NCI-H146 (cell line): Measurements from ENCODE around the gene EVC2.

Source experiments
- DNase-seq: peaks from one replicate; lab custom pipeline; 2025; lab: John Stamatoyannopoulos, UW

Gene EVC2

GRCh38 chr4:5710961-5711478 is 2.7 kb upstream of the EVC2 start, which contains the start of gene EVC:
Gene EVC, plus strand, starts transcription at chr4:5711201. Its CDS starts 180 bp downstream, at chr4:5711381.
- DNase-seq: peak; percentile 51

GRCh38 chr4:5710065-5710960 is 2.0 kb upstream of the EVC2 start:
- peak; percentile 35 for DNase-seq

GRCh38 chr4:5709207-5709575 is 832 bp upstream of the EVC2 start:
- DNase-seq: peak; percentile 44

DNA sequence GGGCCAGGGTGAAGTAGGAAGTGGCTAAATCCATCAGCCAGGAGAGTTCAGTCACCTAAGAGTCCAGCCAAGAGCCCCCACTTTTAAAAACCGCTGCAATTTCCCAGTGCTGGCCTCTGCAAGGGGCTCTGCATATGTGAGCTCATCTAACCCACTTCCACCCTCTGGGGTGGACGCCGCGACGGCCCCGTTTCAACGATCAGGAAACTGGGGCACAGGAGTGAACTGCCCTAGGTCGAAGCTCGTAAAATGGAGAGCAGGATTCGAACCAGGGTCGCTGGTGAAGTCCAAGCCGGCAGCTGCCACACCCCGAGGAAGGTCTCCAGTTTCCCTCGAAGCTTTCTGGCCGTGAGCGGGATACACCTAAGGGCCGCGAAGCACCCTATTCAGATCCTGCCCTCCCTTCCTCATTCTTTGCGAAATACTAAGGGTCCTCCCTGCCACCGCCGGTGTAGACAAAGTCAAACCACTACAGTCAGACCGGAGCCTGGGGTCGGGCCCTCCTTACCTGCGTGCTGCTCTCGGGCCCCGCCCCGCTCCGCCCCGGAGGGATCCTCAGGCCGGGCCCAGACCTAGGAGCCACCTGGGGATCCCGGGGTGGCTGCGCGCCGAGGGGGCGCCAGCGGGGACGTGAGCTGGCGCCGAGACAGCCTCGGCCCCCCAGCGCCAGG is 446 bp downstream of the EVC2 start:
- peak; percentile 20 for DNase-seq

DNA sequence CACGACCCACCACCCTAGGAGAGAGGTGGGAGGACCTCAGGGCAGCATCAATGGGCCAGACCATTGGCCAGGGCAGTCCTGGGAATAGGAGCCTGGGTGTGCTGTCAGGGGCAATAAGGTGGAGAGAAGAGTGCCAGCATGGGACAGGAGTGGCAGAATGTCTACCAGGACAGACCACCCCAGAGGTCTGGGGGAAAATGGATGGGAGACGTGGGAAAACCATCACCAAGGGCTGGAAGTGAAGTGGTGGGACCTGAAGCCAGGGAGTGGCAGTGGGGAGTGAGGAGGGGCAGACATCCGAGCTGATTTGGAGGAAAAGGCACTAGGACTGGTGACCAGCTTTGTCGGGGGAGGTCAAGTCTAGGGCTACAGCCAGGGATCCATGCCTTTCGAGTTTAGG is 993 bp downstream of the EVC2 start:
- no peak for DNase-seq

- DNase-seq: no peak
These were observed 1.7 kb downstream of the EVC2 start for GRCh38 chr4:5706486-5707290.

DNA sequence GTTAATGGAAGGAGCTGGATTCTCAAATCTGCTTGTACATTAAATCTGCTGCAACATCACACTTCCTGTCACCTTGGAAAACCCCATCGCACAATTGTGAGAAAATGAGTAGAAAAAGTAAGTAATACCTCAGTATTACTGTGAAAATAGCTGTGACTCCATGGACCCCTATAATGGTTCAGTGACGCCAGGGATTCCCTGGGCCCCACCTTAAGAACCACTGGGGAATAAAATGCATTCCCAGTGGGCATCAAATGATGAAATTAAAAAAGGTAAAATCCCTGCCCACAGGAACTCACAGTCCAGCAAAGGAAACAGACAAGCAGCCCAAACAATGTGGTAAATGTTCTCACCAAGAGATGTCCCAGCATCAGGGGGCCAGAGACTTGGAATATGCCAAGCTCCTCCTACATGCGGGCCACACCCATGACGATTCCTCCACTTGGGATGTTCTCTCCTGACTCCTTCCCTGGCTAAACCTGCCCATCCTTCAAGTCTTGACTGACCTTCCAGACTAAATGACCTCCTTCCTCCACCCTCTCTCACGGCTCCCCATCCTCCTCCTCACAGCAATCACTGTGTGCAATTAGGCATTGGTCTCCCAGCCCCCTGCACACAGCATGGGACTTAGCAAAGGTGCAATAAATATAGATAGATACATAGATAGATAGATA is 2.6 kb downstream of the EVC2 start:
- no peak for DNase-seq

DNA sequence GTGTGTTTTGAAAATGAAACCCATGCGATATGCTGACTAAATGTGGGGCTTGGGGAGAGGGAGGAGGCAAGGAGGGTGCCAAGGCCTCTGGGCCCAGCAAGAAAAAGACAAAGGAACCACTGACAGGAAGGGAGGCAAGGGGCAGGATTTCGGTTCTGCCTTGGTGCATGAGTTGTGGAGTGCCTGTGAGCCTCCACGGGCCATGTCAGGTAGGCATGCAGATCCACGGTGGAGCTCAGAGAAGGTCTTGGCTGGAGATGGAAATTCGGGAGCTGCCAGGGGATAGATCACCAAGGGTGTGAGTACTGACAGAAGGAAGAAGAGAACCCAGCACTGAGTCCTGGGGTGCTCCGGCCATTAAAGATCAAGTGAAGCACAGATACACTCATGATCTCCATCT is 4.1 kb downstream of the EVC2 start:
- DNase-seq: no peak

DNA sequence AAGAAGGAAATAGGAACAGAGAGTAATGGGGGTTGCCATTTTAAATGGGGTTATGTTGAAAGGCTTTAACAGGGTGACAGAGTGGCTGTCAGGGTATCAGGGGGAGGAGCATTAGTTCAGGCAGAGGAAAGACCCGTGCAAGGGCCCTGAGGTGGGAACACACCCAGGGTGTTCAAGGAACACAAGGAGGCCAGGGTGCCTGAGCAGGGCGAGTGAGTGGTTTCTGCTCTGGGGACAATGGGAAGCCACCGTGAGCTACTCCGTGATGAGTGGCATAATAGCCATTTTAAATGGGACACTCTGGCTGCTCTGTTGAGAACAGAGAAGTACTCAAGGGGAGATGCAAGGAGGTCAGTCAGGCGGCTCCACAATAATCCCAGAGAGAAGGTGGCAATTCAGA is 4.5 kb downstream of the EVC2 start:
- no peak for DNase-seq

GRCh38 chr4:5701971-5702370 is 6.4 kb downstream of the EVC2 start:
- no peak for DNase-seq

DNA sequence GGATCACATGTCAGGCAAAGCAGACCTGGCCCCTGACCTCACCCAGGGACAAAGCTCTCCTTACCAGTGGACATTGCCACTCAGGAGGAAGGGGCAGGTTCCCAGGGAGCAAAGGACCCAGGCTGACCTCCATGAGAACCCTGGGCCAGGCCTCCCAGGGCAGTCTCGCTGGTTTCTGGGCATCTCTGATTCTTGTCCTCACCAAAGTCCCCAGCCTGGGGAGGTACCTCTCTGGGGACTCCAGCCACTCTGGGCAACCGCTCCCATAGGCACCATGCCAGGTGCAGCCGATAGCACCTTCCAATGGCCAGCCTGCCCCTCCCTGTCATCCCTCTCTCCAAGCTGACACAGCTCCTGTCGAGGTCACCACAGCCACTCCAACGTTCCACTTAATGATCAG is 7.9 kb downstream of the EVC2 start:
- no peak for DNase-seq

- DNase-seq: no peak
These were observed 12.0 kb downstream of the EVC2 start for GRCh38 chr4:5696341-5696740.

- no peak for DNase-seq
These were observed 14.5 kb downstream of the EVC2 start for GRCh38 chr4:5693871-5694270.

DNA sequence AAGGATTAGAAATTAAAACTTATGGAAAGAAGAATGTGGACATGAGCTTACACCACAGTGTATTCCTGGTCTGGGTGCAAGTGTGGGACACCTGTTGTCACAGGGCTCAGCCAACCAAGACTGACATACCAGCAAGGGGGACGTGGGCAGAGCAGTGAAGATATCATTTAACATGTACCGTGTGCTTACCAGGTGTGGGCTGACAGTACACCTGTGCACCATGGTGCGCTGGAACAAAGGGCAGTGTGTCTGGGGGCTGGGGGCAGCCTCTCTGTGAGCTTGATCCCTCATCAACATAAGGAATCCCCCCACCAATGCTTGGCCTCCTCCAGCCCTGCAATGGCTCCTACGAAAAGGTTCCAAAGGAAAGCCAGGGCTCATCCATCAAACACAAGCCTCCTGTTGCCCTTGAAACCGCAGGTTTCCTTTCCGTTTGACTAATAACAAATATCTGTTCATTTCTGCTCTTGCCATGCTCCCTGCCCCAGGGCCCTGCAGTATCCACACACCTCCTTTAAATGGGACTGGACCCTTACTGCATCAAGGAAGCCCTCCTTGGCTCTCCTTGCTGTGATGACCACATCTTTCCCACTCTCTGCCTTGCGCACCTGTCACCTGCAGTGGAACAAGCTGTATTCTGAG is 16.7 kb downstream of the EVC2 start:
- DNase-seq: no peak

DNA sequence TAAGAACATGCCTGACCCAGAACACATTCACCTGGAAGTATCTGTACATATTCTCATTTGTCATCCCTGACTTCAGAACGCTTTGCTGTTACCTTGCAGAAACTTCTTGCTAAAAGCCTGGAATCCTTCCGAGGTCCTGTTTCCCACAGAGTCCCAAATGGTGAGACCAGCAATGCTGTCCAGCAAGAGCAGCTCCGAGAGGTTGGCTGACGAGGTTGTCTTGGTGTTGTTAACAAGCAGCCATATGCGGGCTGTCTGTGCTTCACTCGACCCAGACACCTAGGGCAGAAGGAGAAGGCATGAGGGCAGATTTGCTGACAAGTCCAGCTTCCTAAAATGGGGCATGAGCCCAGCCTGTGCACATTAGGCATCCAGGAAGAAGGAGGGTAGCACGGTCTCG is 19.3 kb downstream of the EVC2 start:
- no peak for DNase-seq

DNA sequence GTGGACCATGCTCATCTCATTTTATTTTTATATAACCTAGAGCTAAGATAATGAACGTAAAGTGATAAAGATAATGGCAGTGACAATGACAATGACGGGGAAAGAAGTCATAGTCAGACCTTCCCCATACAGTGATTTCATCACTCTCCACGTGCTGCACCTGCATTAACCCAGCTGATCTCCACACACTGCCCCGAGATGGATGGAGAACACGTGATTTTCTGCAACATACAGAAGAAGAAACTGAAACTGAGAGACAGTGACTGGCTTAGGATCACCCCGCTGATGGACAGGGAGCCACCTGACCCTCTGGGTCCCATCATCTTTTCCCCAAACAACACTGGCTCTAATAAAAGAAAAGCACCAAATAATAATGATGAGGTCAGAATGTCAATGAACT is 22.0 kb downstream of the EVC2 start:
- DNase-seq: no peak

- DNase-seq: no peak
These were observed 23.1 kb downstream of the EVC2 start for GRCh38 chr4:5685296-5685695.

DNA sequence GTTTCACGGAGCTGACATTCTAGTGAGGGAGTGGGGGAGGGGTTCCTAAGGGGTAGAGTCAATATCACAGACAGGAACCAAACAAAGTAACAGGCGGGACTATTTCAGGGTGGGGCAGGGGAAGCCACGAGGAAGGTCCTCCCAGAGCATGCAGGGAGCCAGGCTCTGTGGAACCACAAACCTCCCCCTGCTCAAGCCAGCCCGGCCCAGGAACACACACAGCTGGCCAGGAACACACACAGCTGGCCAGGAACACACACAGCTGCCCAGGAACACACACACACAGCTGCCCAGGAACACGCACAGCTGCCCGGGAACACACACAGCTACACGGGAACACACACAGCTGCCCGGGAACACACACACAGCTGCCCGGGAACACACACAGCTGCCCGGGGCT is 24.8 kb downstream of the EVC2 start:
- DNase-seq: no peak

GRCh38 chr4:5678977-5679376 is 29.4 kb downstream of the EVC2 start:
- no peak for DNase-seq

GRCh38 chr4:5676763-5677162 is 31.6 kb downstream of the EVC2 start:
- DNase-seq: no peak

DNA sequence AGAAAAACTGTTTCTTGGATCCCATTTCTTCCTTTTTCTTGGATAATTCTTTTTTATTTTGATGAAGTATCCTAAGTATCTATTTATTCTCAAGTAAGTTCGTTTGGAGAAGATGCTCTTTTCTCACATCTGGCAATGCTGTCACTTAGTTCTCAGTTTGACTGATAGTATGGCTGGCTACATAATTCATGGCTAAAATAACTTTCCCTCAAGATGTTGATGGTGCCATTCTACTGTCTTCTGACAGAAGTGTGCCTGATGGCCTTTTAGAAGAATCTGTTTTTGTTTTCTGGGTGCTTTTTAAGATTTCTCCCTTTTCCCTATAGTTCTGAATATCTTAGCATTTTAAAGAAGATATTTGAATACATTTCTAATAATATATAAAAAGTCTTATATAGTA is 41.6 kb downstream of the EVC2 start:
- no peak for DNase-seq
